CD4-positive, alpha-beta memory T cell (primary cell): ENCODE data around the gene TBC1D2B. TPM values are rescaled to one million over a fixed set of nuclear protein-coding genes. Genes with fewer than 3 reads are reported as not detected.
"Not testable (repeated sequence)": the region's sequence is repeated elsewhere in the genome, so short reads cannot be mapped to it uniquely, and the experiment has no call there.

ENCODE experiments used
- CTCF ChIA-PET: fragments of 350-600 bp; sonication (Branson Sonifier 250); formaldehyde crosslinking; loops from one replicate; lab custom pipeline; 2021; ENCODE audit warnings: inconsistent platforms; ENCODE audit not compliant: partially characterized antibody; lab: Charles Lee
- POLR2A ChIA-PET: fragments of 350-600 bp; sonication (Branson Sonifier 250); formaldehyde crosslinking; loops from one replicate; lab custom pipeline; 2021; ENCODE audit not compliant: partially characterized antibody; lab: Charles Lee
- DNase-seq, 5 donors: peaks; one replicate each; pipeline versions ENCODE4 v3.0.0 to v3.0.0-alpha.2; 2020 to 2022; ENCODE audit warnings: mixed read lengths in 1 of 5
- H3K27ac ChIP-seq: one replicate; pipeline ENCODE4 v1.7.0; 2013; ENCODE audit warnings: low read depth, low read length
- H3K27me3 ChIP-seq: 2 replicates; pipeline ENCODE4 v1.7.0; 2013; ENCODE audit warnings: mild to moderate bottlenecking, low read length, moderate library complexity; ENCODE audit not compliant: insufficient read depth
- H3K36me3 ChIP-seq: 2 replicates; pipeline ENCODE4 v1.7.0; 2013; ENCODE audit warnings: mild to moderate bottlenecking, low read length, moderate library complexity; ENCODE audit not compliant: insufficient read depth
- H3K4me1 ChIP-seq: 2 replicates; pipeline ENCODE4 v1.7.0; 2013; ENCODE audit warnings: mild to moderate bottlenecking, low read length, moderate library complexity; ENCODE audit not compliant: insufficient read depth
- H3K4me3 ChIP-seq, 2 donors: one replicate each; pipeline ENCODE4 v1.7.0; 2013; ENCODE audit warnings: low read length in 2 of 2, mild to moderate bottlenecking in 1 of 2
- H3K9me3 ChIP-seq, 2 donors: one replicate each; pipeline ENCODE4 v1.7.0; 2013; ENCODE audit warnings: low read length in 2 of 2, control low read depth in 1 of 2; ENCODE audit not compliant: control insufficient read depth in 1 of 2
- H3K27ac Mint-ChIP-seq, 7 donors: one replicate each; pipeline ENCODE4 v1.8.0; 2020 to 2021; ENCODE audit warnings: mixed read lengths in 7 of 7, mild to moderate bottlenecking in 6 of 7, inconsistent platforms in 3 of 7, moderate library complexity in 3 of 7
- H3K27me3 Mint-ChIP-seq, 2 donors: one replicate each; pipeline ENCODE4 v1.8.0; 2020 to 2021; ENCODE audit warnings: mixed read lengths in 2 of 2
- H3K36me3 Mint-ChIP-seq, 2 donors: one replicate each; pipeline ENCODE4 v1.8.0; 2020 to 2021; ENCODE audit warnings: mixed read lengths in 2 of 2, inconsistent platforms in 1 of 2, mild to moderate bottlenecking in 1 of 2
- H3K4me1 Mint-ChIP-seq, 4 donors: one replicate each; pipeline ENCODE4 v1.8.0; 2020 to 2021; ENCODE audit warnings: mixed read lengths in 4 of 4, mild to moderate bottlenecking in 1 of 4
- H3K4me3 Mint-ChIP-seq, 8 donors: one replicate each; pipeline ENCODE4 v1.8.0; 2020 to 2021; ENCODE audit warnings: mixed read lengths in 8 of 8, mild to moderate bottlenecking in 7 of 8, moderate library complexity in 6 of 8, inconsistent platforms in 3 of 8
- H3K9me3 Mint-ChIP-seq, 8 donors: one replicate each; pipeline ENCODE4 v1.8.0; 2020 to 2021; ENCODE audit warnings: mixed read lengths in 8 of 8, mild to moderate bottlenecking in 5 of 8, inconsistent platforms in 3 of 8, moderate library complexity in 1 of 8
- intact Hi-C: fragments of 100-400 bp; cut with micrococcal nuclease; formaldehyde crosslinking; loops from one replicate; pipeline ENCODE4 v1.15.1; 2023
- polyA plus RNA-seq, 2 donors: library from polyadenylated mRNA; unstranded; fragments of 300-500 nt; fragmentation: Illumina TruSeq; gene quantifications; one replicate each; pipeline ENCODE4 v1.2.3, GENCODE V29; 2021
- total RNA-seq, 2 experiments: library from RNA; stranded (reverse); gene quantifications; one replicate each; pipeline ENCODE4 v1.2.3, GENCODE V29; 2021

Gene TBC1D2B
- total and polyA plus RNA-seq, 4 experiments from 2014 or later: 5.6 to 114 (median 66.8) TPM

GRCh38 chr15:77982127-77982490, 95.4 kb downstream of the TBC1D2B start:
- H3K9me3 Mint-ChIP-seq: peaks cover 0 to 4% (median 0%) of the 10 kb centered on the region in 8 donors
- no peaks in the 10 kb centered on the region for H3K4me1 ChIP-seq
- no peaks in the 10 kb centered on the region for H3K36me3 Mint-ChIP-seq
- no peak overlapping the region for H3K4me3 ChIP-seq
- POLR2A ChIA-PET: no interaction called here
- peak overlapping the region in 2 of 7 donors; percentile 23 to 31 for H3K27ac Mint-ChIP-seq
- no peak for DNase-seq
- no peaks in the 10 kb centered on the region for H3K36me3 ChIP-seq
- intact Hi-C loops: no loop called here
- no peaks in the 10 kb centered on the region for H3K27me3 ChIP-seq
- no peaks in the 10 kb centered on the region for H3K9me3 ChIP-seq
- H3K4me1 Mint-ChIP-seq: peaks cover 0 to 4% (median 3%) of the 10 kb centered on the region in 4 donors
- no peak overlapping the region for H3K27ac ChIP-seq
- CTCF ChIA-PET: interaction anchor here (1.2 kb wide), 1 partner anchor 131 kb away, joined by 5 read pairs; no protein-coding TSS in a partner anchor
- H3K27me3 Mint-ChIP-seq: no peaks in the 10 kb centered on the region
- H3K4me3 Mint-ChIP-seq: no peak overlapping the region

DNA sequence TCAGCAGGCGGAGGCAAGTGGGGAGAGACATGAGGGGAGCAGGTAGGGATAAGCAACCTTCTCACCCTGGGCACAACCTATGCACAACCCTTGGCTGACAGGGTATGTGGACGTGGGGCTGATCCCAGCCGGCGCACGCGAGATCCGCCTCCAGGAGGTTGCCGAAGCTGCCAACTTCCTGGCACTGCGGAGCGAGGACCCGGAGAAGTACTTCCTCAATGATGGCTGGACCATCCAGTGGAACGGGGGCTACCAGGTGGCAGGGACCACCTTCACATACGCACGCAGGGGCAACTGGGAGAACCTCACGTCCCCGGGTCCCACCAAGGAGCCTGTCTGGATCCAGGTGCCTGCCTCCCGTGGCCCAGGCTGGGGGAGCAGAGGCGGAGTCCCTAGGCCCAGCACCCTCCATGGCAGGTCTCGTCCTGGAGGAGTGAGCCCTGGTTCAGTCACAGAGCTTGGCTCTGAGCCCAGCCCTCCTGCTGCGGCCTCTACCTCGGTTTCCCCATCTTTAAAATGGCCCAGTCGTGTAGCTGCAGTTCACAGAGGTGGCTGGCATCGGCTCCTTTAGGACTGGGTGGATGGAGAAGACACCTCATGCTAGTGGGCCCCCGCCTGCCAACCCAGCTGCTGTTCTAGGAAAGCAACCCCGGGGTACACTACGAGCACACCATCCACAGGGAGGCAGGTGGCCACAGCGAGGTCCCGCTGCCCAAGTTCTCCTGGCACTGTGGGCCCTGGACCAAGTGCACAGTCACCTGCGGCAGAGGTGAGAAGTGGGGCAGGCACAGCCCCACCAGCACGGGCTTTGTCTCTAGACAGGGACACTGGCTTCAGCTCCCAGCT, 96.0 kb downstream of the TBC1D2B start:
- POLR2A ChIA-PET: no interaction called here
- no peaks in the 10 kb centered on the region for H3K36me3 ChIP-seq
- intact Hi-C loops: no loop called here
- H3K4me3 Mint-ChIP-seq: no peak overlapping the region
- H3K27me3 Mint-ChIP-seq: no peaks in the 10 kb centered on the region
- H3K9me3 ChIP-seq: no peaks in the 10 kb centered on the region
- H3K27me3 ChIP-seq: no peaks in the 10 kb centered on the region
- H3K4me1 ChIP-seq: no peaks in the 10 kb centered on the region
- H3K27ac ChIP-seq: no peak overlapping the region
- peaks cover 0 to 4% (median 0%) of the 10 kb centered on the region in 8 donors for H3K9me3 Mint-ChIP-seq
- CTCF ChIA-PET: interaction anchor here (1.2 kb wide), 1 partner anchor 131 kb away, joined by 5 read pairs; no protein-coding TSS in a partner anchor
- peak overlapping the region in 2 of 7 donors; percentile 31 to 41 for H3K27ac Mint-ChIP-seq
- no peak overlapping the region for H3K4me3 ChIP-seq
- H3K36me3 Mint-ChIP-seq: no peaks in the 10 kb centered on the region
- H3K4me1 Mint-ChIP-seq: peaks cover 0 to 4% (median 3%) of the 10 kb centered on the region in 4 donors
- no peak for DNase-seq

GRCh38 chr15:77980674-77981073, 96.8 kb downstream of the TBC1D2B start:
- H3K4me3 Mint-ChIP-seq, H3K27ac ChIP-seq, H3K36me3 Mint-ChIP-seq, H3K4me3 ChIP-seq, H3K27me3 Mint-ChIP-seq, H3K9me3 ChIP-seq, H3K27ac Mint-ChIP-seq, intact Hi-C loops, H3K4me1 ChIP-seq, H3K27me3 ChIP-seq, DNase-seq, H3K4me1 Mint-ChIP-seq, H3K9me3 Mint-ChIP-seq, H3K36me3 ChIP-seq: not testable (repeated sequence)
- ChIA-PET POLR2A (interaction anchor here (0.6 kb wide), 1 partner anchor 893 kb away, joined by 3 read pairs; no protein-coding TSS in a partner anchor), CTCF (interaction anchor here (1.5 kb wide), 1 partner anchor 127 kb away, joined by 3 read pairs; no protein-coding TSS in a partner anchor)

DNA sequence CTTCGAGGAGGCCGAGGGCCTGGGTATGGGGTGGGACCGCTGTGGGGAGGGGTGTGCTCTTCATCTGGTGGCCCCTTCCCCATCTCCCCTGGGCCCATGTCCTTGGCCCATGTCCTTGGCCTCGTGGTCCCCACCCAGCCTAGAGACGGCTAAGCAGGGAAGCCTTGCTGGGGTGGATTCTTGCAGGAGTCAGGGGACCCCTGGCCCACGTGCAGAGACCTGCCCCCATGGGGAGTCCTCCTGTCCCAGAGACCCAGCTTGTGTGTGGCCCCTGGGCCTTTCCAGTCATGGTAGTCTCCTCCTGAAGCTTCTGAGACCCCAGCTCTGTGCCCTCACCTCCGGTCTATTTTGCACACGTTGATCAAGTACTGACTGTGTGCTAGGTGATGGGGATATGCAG, 97.4 kb downstream of the TBC1D2B start:
- ChIA-PET CTCF (interaction anchor here (1.5 kb wide), 1 partner anchor 128 kb away, joined by 3 read pairs; no protein-coding TSS in a partner anchor), POLR2A (interaction anchor here (0.6 kb wide), 1 partner anchor 894 kb away, joined by 3 read pairs; no protein-coding TSS in a partner anchor)
- no peak for DNase-seq
- Mint-ChIP-seq H3K4me1 (peaks cover 0 to 4% (median 3%) of the 10 kb centered on the region in 4 donors), H3K4me3 (no peak overlapping the region), H3K27me3 (no peaks in the 10 kb centered on the region), H3K9me3 (peaks cover 0 to 4% (median 0%) of the 10 kb centered on the region in 8 donors), H3K27ac (no peak overlapping the region), H3K36me3 (no peaks in the 10 kb centered on the region)
- H3K36me3 ChIP-seq: no peaks in the 10 kb centered on the region
- intact Hi-C loops: no loop called here
- H3K4me1 ChIP-seq: no peaks in the 10 kb centered on the region
- H3K27me3 ChIP-seq: no peaks in the 10 kb centered on the region
- H3K27ac ChIP-seq: no peak overlapping the region
- no peak overlapping the region for H3K4me3 ChIP-seq
- no peaks in the 10 kb centered on the region for H3K9me3 ChIP-seq

- CTCF ChIA-PET: interaction anchor here (1.5 kb wide), 1 partner anchor 129 kb away, joined by 3 read pairs; no protein-coding TSS in a partner anchor
Measured at GRCh38 chr15:77979157-77979556, 98.4 kb downstream of the TBC1D2B start.

DNA sequence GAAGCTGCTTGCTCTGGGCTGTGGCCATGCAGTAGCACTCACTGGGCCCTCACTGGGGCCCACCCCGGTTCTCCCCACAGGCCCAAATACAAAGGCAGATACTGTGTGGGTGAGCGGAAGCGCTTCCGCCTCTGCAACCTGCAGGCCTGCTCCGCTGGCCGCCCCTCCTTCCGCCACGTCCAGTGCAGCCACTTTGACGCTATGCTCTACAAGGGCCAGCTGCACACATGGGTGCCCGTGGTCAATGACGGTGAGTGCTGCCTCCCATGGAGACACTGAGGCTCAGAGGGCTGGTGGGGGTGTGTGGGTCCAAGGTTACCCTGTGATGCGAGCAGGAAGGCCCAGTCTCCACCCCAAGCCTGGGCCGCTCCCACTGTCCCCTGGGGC, 98.8 kb downstream of the TBC1D2B start:
- CTCF ChIA-PET, H3K9me3 Mint-ChIP-seq, H3K4me1 ChIP-seq, H3K4me1 Mint-ChIP-seq, H3K4me3 Mint-ChIP-seq, H3K27ac Mint-ChIP-seq, H3K4me3 ChIP-seq, intact Hi-C loops, H3K27me3 Mint-ChIP-seq, POLR2A ChIA-PET, H3K27ac ChIP-seq, H3K36me3 Mint-ChIP-seq, DNase-seq, H3K36me3 ChIP-seq, H3K9me3 ChIP-seq, H3K27me3 ChIP-seq: not testable (repeated sequence)

More at GRCh38 chr15:77979157-77979556, 98.4 kb downstream of the TBC1D2B start:
- H3K4me1 ChIP-seq, H3K9me3 ChIP-seq, H3K27ac ChIP-seq, H3K36me3 ChIP-seq, H3K9me3 Mint-ChIP-seq, H3K27me3 ChIP-seq, POLR2A ChIA-PET, DNase-seq, H3K27me3 Mint-ChIP-seq, H3K4me3 Mint-ChIP-seq, H3K4me3 ChIP-seq, H3K27ac Mint-ChIP-seq, H3K4me1 Mint-ChIP-seq, intact Hi-C loops, H3K36me3 Mint-ChIP-seq: not testable (repeated sequence)

- CTCF ChIA-PET, H3K4me1 Mint-ChIP-seq, DNase-seq, H3K27me3 Mint-ChIP-seq, H3K4me3 Mint-ChIP-seq, intact Hi-C loops, H3K36me3 Mint-ChIP-seq, H3K36me3 ChIP-seq, H3K27me3 ChIP-seq, H3K4me3 ChIP-seq, H3K9me3 ChIP-seq, H3K27ac ChIP-seq, H3K9me3 Mint-ChIP-seq, POLR2A ChIA-PET, H3K4me1 ChIP-seq: not testable (repeated sequence)
- H3K27ac Mint-ChIP-seq: peak overlapping the region in 1 of 7 donors; percentile 13
Measured at GRCh38 chr15:77977903-77978758, 99.4 kb downstream of the TBC1D2B start.
